Measurements from ENCODE around the gene ELMOD2. TPM values are rescaled to one million over a fixed set of nuclear protein-coding genes. Genes with fewer than 3 reads are reported as not detected.
"Not testable (repeated sequence)": the region's sequence is repeated elsewhere in the genome, so short reads cannot be mapped to it uniquely, and the experiment has no call there.

Gene ELMOD2
- total RNA-seq, 6 experiments from 2014 or later = 18.9 to 23.7 (median 21.2) TPM

DNA sequence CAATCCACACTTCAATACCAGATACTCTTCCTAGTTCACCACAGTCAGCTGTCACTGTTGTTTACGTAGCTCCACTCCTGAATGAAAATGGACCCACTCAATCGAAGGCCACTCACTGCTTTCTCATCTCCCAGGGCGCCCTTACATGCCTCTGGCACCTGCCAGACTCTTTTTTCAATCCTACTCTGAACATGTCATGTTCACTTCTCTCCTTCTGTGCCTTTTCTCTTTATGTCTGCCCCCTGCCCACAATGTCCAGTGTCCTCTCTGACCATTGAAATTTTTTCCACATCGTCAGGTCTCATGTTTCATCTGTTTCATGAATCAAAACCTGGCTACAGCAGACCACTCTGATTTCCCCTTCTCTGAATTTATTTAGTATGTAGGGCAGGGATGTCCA, 24.6 kb upstream of the ELMOD2 start:
- Mint-ChIP-seq H3K27ac (no peak overlapping the region), H3K27me3 (ENCODE audit: insufficient read depth) (peaks cover 33% of the 10 kb centered on the region), H3K9me3 (no peaks in the 10 kb centered on the region), H3K36me3 (ENCODE audit: low read depth) (no peaks in the 10 kb centered on the region), H3K4me3 (no peak overlapping the region), H3K4me1 (ENCODE audit: low read depth) (no peaks in the 10 kb centered on the region)
- TF ChIP-seq, protein P1, sequence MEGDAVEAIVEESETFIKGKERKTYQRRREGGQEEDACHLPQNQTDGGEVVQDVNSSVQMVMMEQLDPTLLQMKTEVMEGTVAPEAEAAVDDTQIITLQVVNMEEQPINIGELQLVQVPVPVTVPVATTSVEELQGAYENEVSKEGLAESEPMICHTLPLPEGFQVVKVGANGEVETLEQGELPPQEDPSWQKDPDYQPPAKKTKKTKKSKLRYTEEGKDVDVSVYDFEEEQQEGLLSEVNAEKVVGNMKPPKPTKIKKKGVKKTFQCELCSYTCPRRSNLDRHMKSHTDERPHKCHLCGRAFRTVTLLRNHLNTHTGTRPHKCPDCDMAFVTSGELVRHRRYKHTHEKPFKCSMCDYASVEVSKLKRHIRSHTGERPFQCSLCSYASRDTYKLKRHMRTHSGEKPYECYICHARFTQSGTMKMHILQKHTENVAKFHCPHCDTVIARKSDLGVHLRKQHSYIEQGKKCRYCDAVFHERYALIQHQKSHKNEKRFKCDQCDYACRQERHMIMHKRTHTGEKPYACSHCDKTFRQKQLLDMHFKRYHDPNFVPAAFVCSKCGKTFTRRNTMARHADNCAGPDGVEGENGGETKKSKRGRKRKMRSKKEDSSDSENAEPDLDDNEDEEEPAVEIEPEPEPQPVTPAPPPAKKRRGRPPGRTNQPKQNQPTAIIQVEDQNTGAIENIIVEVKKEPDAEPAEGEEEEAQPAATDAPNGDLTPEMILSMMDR (IDR thresholded peaks at IDR 0.05) = no peak
- DNase-seq = no peak

DNA sequence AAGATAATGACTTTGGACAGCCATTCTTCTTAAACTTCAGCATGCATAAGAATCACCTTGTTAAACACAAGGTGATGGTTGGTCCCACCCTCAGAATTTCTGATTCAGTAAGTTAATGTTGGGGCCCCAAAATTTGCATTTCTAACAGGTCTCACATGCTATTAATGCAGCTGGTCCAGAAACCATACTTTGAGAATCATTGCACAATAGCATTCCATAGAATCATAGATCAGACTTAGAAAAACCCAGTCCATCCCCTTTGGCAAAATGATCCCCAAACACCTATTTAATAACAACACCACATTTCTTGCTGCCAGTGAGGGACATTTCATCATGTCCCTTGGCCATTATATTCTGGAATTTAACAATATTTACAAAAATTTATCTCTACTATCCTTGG, 19.7 kb upstream of the ELMOD2 start:
- Mint-ChIP-seq H3K27ac (no peak overlapping the region), H3K9me3 (no peaks in the 10 kb centered on the region), H3K36me3 (ENCODE audit: low read depth) (no peaks in the 10 kb centered on the region), H3K27me3 (ENCODE audit: insufficient read depth) (peaks cover 27% of the 10 kb centered on the region), H3K4me1 (ENCODE audit: low read depth) (no peaks in the 10 kb centered on the region), H3K4me3 (no peak overlapping the region)
- DNase-seq = no peak
- TF ChIP-seq, protein P1 (IDR thresholded peaks at IDR 0.05) = no peak

DNA sequence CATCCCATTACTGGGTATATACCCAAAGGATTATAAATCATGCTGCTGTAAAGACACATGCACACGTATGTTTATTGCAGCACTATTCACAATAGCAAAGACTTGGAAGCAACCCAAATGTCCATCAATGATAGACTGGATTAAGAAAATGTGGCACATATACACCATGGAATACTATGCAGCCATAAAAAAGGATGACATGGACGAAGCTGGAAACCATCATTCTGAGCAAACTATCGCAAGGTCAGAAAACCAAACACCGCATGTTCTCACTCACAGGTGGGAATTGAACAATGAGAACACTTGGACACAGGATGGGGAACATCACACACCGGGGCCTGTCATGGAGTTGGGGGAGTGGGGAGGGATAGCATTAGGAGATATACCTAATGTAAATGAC, 10.2 kb upstream of the ELMOD2 start:
- not testable (repeated sequence) for H3K36me3 Mint-ChIP-seq (ENCODE audit: low read depth); H3K27ac Mint-ChIP-seq; H3K4me3 Mint-ChIP-seq; DNase-seq; H3K9me3 Mint-ChIP-seq; H3K4me1 Mint-ChIP-seq (ENCODE audit: low read depth)
- H3K27me3 Mint-ChIP-seq (ENCODE audit: insufficient read depth) = peaks cover 29% of the 10 kb centered on the region

DNA sequence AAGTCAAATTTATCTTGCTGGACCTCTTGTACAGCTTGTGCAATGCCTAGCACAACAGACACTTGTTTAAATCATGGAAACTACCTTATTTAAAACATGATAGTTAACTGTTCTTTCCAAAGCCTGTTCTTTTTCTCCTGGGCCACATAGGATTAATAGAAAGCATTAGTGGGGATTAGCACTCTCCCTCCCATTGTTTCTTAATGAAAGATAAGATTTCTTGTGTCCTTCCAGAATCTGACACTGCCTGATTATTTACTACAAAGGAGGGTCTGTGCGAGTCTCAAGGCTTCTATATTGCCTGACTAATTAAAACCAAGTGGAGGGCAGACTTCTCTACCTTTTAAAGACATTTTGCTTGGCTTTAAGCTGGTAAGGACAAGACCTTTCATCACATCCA, 8.5 kb upstream of the ELMOD2 start:
- Mint-ChIP-seq H3K36me3 (ENCODE audit: low read depth) (no peaks in the 10 kb centered on the region), H3K4me1 (ENCODE audit: low read depth) (no peaks in the 10 kb centered on the region), H3K27me3 (ENCODE audit: insufficient read depth) (peaks cover 15% of the 10 kb centered on the region), H3K27ac (no peak overlapping the region), H3K9me3 (no peaks in the 10 kb centered on the region), H3K4me3 (no peak overlapping the region)
- DNase-seq = no peak
- TF ChIP-seq, protein P1 (IDR thresholded peaks at IDR 0.05) = no peak

DNA sequence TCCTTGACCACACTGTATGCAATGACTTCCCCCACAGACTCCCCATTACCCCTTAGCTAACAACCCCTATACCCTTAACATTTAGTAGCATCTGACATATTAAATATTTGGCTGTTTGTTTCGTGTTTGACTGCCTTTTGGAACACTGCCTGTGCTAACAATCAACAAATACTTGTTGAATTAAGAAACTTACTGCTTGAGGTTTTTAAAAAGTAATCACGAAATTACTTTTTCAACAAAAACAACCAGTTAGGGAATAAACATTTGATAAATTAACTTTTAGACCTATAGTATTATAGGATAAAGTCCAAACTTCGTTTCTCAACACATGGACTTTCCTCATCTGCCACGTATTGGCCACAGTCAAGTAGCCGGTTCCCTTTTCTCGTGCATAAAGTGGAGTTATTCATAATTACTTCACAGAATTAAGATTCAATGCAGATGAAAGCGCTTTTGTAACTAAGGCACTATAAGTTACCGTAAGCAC, 555 bp upstream of the ELMOD2 start:
- no peak for DNase-seq
- H3K36me3 Mint-ChIP-seq (ENCODE audit: low read depth) = peaks cover 16% of the 10 kb centered on the region
- H3K9me3 Mint-ChIP-seq = no peaks in the 10 kb centered on the region
- H3K4me1 Mint-ChIP-seq (ENCODE audit: low read depth) = peaks cover 26% of the 10 kb centered on the region
- TF ChIP-seq, protein P1 (IDR thresholded peaks at IDR 0.05) = no peak
- peak overlapping the region; percentile 96 for H3K4me3 Mint-ChIP-seq
- peaks cover 3% of the 10 kb centered on the region for H3K27me3 Mint-ChIP-seq (ENCODE audit: insufficient read depth)
- peak overlapping the region; percentile 85; the same call in 1 of the 2 replicates for H3K27ac Mint-ChIP-seq

DNA sequence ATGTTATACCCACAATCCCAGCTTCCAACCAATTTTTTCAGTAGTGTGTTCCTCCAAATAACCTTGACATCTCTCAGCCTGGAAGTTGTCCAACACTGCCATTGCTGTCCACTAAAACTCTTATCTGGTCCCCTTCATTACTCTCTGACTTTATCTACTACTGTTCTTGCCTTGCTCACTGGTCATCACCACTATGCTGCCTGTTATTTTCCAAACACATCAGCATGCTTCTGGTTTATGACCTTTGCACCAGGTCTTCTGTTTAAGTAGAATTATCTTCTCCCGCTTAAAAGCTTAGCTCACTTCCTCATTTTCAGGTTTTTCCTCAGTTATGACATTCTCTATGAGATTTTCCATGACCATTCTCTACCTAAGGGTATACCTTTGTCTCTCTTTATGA, 5.5 kb downstream of the ELMOD2 start:
- Mint-ChIP-seq H3K9me3 (no peaks in the 10 kb centered on the region), H3K4me3 (no peak overlapping the region), H3K27ac (no peak overlapping the region), H3K36me3 (ENCODE audit: low read depth) (peaks cover 31% of the 10 kb centered on the region), H3K4me1 (ENCODE audit: low read depth) (peaks cover 38% of the 10 kb centered on the region), H3K27me3 (ENCODE audit: insufficient read depth) (no peaks in the 10 kb centered on the region)
- no peak for DNase-seq
- TF ChIP-seq, protein P1 (IDR thresholded peaks at IDR 0.05) = no peak
